ENCODE measurements around the gene SERPINH1.

GRCh38 chr11:75562836-75563484 lies 907 bp downstream of the SERPINH1 start:
- TF ChIP-seq TAF1 (IDR thresholded peaks at IDR 0.05; ENCODE audit: borderline replicate concordance, low read depth, low read length) (no peak), POLR2A (IDR thresholded peaks at IDR 0.05; ENCODE audit: low read depth, low read length) (no peak)
